HEK293 (cell line): ENCODE results near the gene PLA2G4E.

Source experiments
- SETDB1 ChIP-seq: IDR thresholded peaks from one replicate; pipeline ENCODE4 v1.6.1; 2017; ENCODE audit warnings: mild to moderate bottlenecking, low read length, moderate library complexity, mixed read lengths; ENCODE audit not compliant: insufficient read length
- ZNF157 ChIP-seq: fragments of 450-650 bp; formaldehyde crosslinking; IDR thresholded peaks from 2 replicates; pipeline ENCODE4 v1.5.1; 2016; ENCODE audit warnings: missing biosample characterization, missing genetic modification characterization
- ZNF169 ChIP-seq: fragments of 450-650 bp; formaldehyde crosslinking; IDR thresholded peaks from 2 replicates; pipeline ENCODE4 v1.5.1; 2016; ENCODE audit warnings: missing biosample characterization, missing genetic modification characterization
- ZNF302 ChIP-seq: fragments of 450-650 bp; formaldehyde crosslinking; IDR thresholded peaks from 2 replicates; pipeline ENCODE4 v1.5.1; 2016; ENCODE audit warnings: missing biosample characterization, missing genetic modification characterization, low read depth
- ZNF747 ChIP-seq: fragments of 450-650 bp; formaldehyde crosslinking; IDR thresholded peaks from 2 replicates; pipeline ENCODE4 v1.5.1; 2016; ENCODE audit warnings: missing biosample characterization, missing genetic modification characterization
- TF ChIP-seq, protein P1 (sequence below): fragments of 450-650 bp; formaldehyde crosslinking; IDR thresholded peaks from 2 replicates; pipeline ENCODE4 v1.5.1; 2016; ENCODE audit warnings: missing biosample characterization, missing genetic modification characterization
- TF ChIP-seq, protein P2 (sequence below): fragments of 450-650 bp; formaldehyde crosslinking; IDR thresholded peaks from 2 replicates; pipeline ENCODE4 v1.5.1; 2017; ENCODE audit warnings: missing biosample characterization, missing genetic modification characterization
- TF ChIP-seq, protein P3 (sequence below): fragments of 450-650 bp; formaldehyde crosslinking; IDR thresholded peaks from 2 replicates; pipeline ENCODE4 v1.5.1; 2016; ENCODE audit warnings: missing biosample characterization, missing genetic modification characterization

DNA sequence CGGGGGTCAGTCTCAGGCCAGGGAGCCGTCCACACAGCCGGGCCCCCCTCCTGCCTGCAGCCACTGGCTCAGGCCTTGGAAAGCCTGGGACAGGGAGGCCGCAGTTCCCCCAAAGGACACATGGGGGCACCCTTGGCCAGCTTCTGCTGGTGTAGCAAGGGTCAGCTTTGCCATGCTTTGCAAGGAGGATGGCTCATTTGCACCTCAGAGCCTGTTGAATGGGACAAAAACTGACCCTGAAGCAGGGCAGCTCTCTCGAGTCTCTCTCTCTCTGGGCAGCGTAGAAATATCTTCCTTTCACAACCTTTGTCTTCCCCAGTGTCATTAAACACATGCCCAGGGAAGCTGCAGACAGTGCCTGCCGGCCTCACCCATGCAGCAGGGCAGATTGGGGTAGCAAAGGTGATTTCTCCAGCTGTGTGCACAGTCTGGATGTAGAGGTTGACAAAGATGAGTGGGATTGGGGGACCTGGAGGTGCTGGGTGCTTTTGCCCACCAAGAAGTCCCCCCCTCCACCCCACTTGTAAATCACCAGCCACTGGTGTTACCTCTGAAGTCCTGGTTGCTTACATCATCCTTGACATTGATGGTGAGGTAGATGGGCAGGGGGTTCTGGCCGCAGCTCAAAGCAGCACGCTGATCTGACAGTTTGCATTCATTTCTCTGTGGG, 31.1 kb downstream of the PLA2G4E start:
- TF ChIP-seq, protein P1, sequence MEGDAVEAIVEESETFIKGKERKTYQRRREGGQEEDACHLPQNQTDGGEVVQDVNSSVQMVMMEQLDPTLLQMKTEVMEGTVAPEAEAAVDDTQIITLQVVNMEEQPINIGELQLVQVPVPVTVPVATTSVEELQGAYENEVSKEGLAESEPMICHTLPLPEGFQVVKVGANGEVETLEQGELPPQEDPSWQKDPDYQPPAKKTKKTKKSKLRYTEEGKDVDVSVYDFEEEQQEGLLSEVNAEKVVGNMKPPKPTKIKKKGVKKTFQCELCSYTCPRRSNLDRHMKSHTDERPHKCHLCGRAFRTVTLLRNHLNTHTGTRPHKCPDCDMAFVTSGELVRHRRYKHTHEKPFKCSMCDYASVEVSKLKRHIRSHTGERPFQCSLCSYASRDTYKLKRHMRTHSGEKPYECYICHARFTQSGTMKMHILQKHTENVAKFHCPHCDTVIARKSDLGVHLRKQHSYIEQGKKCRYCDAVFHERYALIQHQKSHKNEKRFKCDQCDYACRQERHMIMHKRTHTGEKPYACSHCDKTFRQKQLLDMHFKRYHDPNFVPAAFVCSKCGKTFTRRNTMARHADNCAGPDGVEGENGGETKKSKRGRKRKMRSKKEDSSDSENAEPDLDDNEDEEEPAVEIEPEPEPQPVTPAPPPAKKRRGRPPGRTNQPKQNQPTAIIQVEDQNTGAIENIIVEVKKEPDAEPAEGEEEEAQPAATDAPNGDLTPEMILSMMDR (tag by site-specific recombination): peak; percentile 73
- TF ChIP-seq ZNF747 (tag by site-specific recombination) (no peak), SETDB1 (no peak), ZNF157 (tag by site-specific recombination) (no peak), ZNF302 (tag by site-specific recombination) (no peak), ZNF169 (tag by site-specific recombination) (no peak)
- TF ChIP-seq, protein P2, sequence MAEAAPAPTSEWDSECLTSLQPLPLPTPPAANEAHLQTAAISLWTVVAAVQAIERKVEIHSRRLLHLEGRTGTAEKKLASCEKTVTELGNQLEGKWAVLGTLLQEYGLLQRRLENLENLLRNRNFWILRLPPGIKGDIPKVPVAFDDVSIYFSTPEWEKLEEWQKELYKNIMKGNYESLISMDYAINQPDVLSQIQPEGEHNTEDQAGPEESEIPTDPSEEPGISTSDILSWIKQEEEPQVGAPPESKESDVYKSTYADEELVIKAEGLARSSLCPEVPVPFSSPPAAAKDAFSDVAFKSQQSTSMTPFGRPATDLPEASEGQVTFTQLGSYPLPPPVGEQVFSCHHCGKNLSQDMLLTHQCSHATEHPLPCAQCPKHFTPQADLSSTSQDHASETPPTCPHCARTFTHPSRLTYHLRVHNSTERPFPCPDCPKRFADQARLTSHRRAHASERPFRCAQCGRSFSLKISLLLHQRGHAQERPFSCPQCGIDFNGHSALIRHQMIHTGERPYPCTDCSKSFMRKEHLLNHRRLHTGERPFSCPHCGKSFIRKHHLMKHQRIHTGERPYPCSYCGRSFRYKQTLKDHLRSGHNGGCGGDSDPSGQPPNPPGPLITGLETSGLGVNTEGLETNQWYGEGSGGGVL: no peak
- TF ChIP-seq, protein P3, sequence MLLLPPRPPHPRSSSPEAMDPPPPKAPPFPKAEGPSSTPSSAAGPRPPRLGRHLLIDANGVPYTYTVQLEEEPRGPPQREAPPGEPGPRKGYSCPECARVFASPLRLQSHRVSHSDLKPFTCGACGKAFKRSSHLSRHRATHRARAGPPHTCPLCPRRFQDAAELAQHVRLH (tag by site-specific recombination): no peak
